Calu3 (cell line): ENCODE results near the gene RFTN1. TPM values are rescaled to one million over a fixed set of nuclear protein-coding genes. Genes with fewer than 3 reads are reported as not detected.

Source experiments
- BruUV-seq: library from RNA; stranded (reverse); fragments of 400-500 nt; replicated peaks from 2 replicates; lab custom pipeline; 2021; lab: Mats Ljungman, UMichigan
- CTCF ChIA-PET: fragments of 300-600 bp; sonication (Branson Sonifier 250); formaldehyde crosslinking; loops from one replicate; lab custom pipeline; 2022; ENCODE audit warnings: antibody characterized with exemption; lab: Charles Lee
- DNase-seq: peaks from one replicate; pipeline ENCODE4 v3.0.0; 2022
- H3K27ac Mint-ChIP-seq: one replicate; pipeline ENCODE4 v1.8.0; 2022; ENCODE audit warnings: mixed read lengths; ENCODE audit not compliant: unreplicated experiment
- H3K27me3 Mint-ChIP-seq: one replicate; pipeline ENCODE4 v1.8.0; 2022; ENCODE audit warnings: mixed read lengths; ENCODE audit not compliant: unreplicated experiment
- H3K36me3 Mint-ChIP-seq: one replicate; pipeline ENCODE4 v1.8.0; 2022; ENCODE audit warnings: mild to moderate bottlenecking, moderate library complexity, mixed read lengths; ENCODE audit not compliant: insufficient read depth, unreplicated experiment
- H3K4me1 Mint-ChIP-seq: one replicate; pipeline ENCODE4 v1.8.0; 2022; ENCODE audit warnings: mild to moderate bottlenecking, low read depth, mixed read lengths; ENCODE audit not compliant: unreplicated experiment
- H3K4me3 Mint-ChIP-seq: one replicate; pipeline ENCODE4 v1.8.0; 2022; ENCODE audit warnings: mild to moderate bottlenecking, low read depth, moderate library complexity, mixed read lengths; ENCODE audit not compliant: unreplicated experiment
- H3K9me3 Mint-ChIP-seq: one replicate; pipeline ENCODE4 v1.8.0; 2022; ENCODE audit warnings: low read depth, mixed read lengths; ENCODE audit not compliant: unreplicated experiment
- CTCF ChIP-seq: fragments of 200-600 bp; IDR thresholded peaks from one replicate; pipeline ENCODE4 v1.8.0; 2022; ENCODE audit warnings: antibody characterized with exemption; ENCODE audit not compliant: unreplicated experiment
- intact Hi-C: fragments of 100-400 bp; cut with micrococcal nuclease; formaldehyde crosslinking; loops from one replicate; pipeline ENCODE4 v1.10.0; 2022; ENCODE audit not compliant: unreplicated experiment
- total RNA-seq: library from RNA; stranded (reverse); gene quantifications from 2 replicates; pipeline ENCODE4 v1.2.3, GENCODE V29; 2022

Gene RFTN1
- total RNA-seq, 1 experiment from 2014 or later = 1.6 TPM

DNA sequence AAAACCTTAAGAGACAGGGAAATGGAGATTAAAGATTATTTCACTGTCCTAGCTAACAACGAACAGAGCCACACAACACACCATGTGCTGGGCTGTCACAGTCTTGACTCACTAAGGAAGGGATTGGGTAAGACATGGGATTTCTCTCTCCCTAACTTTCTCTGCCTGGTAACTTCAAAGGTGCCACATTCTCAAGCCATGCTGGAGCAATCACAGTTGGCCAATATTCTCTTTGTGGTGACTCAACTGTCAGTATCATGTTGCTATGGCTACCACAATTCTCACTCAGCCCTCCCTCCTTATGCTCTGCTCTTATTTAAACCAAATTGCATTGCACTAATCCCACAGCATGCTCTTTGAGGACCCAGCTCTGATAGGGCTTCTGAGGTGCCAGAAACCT lies 174.5 kb downstream of the RFTN1 start:
- Mint-ChIP-seq H3K27me3 (no peaks in the 10 kb centered on the region), H3K4me1 (no peaks in the 10 kb centered on the region), H3K27ac (no peak overlapping the region), H3K4me3 (no peak overlapping the region), H3K9me3 (no peaks in the 10 kb centered on the region), H3K36me3 (no peaks in the 10 kb centered on the region)
- intact Hi-C loops = no loop called here
- DNase-seq = no peak
- no TSS peak for BruUV-seq
- no peak for TF ChIP-seq CTCF
- CTCF ChIA-PET = no interaction called here

GRCh38 chr3:16337856-16338540 lies 175.5 kb downstream of the RFTN1 start:
- no peak for DNase-seq
- CTCF ChIA-PET = no interaction called here
- Mint-ChIP-seq H3K9me3 (no peaks in the 10 kb centered on the region), H3K36me3 (no peaks in the 10 kb centered on the region), H3K27ac (no peak overlapping the region), H3K4me1 (no peaks in the 10 kb centered on the region), H3K4me3 (no peak overlapping the region), H3K27me3 (no peaks in the 10 kb centered on the region)
- no TSS peak for BruUV-seq
- intact Hi-C loops = no loop called here
- TF ChIP-seq CTCF = no peak

GRCh38 chr3:16336825-16337224 lies 176.7 kb downstream of the RFTN1 start:
- no TSS peak for BruUV-seq
- CTCF ChIA-PET = no interaction called here
- Mint-ChIP-seq H3K9me3 (peaks cover 2% of the 10 kb centered on the region), H3K27me3 (no peaks in the 10 kb centered on the region), H3K4me1 (no peaks in the 10 kb centered on the region), H3K36me3 (no peaks in the 10 kb centered on the region), H3K27ac (no peak overlapping the region), H3K4me3 (no peak overlapping the region)
- no peak for DNase-seq
- TF ChIP-seq CTCF = no peak
- intact Hi-C loops = no loop called here

DNA sequence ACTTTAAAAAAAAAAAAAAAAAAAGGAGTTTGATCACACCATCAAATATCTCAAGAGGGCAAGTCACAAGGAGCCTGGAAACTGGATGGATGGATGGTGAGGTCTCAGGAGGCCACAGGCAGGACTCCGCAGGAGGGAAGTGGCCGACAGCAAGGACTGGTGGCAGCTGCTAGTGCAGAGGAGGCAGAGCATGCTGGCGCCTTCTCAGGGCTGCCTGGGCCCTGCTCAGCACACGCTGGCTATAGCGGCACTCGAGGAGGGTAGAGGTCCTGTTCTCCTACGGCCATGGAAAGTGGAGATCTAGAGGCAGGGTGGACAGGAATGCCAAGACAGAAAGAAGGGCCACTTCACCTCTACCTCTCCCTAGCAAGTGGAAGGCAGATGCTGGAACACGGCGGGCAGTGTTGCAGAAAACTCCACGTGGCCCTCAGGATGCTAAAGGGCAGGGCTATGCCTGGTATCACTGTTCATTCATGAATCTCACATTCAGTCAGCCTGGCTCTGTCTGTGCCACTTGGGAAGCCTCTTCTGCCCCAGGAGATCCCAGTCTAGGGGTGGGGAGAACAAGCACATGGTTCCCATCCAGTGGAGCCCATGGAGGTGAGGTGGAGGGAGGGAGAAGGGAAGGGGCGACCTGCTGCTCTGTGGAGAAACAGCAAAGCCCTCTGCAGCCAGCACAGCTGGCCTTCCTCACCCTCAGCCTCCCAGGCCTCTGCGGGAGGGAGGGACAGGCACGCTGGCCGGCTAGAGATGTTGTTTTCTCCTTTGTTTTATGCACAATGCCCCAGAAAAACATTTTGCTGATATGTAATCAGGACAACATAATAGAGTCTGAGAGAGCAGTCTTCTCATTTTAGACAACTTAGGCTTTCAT lies 177.5 kb downstream of the RFTN1 start:
- Mint-ChIP-seq H3K27ac (no peak overlapping the region), H3K4me3 (no peak overlapping the region), H3K27me3 (no peaks in the 10 kb centered on the region), H3K9me3 (peaks cover 5% of the 10 kb centered on the region), H3K4me1 (no peaks in the 10 kb centered on the region), H3K36me3 (no peaks in the 10 kb centered on the region)
- CTCF ChIA-PET = interaction anchor here (0.7 kb wide), 1 partner anchor 224 kb away, joined by 4 read pairs; no protein-coding TSS in a partner anchor
- DNase-seq = no peak
- intact Hi-C loops = no loop called here
- no peak for TF ChIP-seq CTCF
- BruUV-seq = no TSS peak
